CD14-positive monocyte (primary cell): ENCODE results near the gene ZNF747. TPM values are rescaled to one million over a fixed set of nuclear protein-coding genes. Genes with fewer than 3 reads are reported as not detected.

ENCODE experiments used
- DNase-seq, 3 donors: peaks; one replicate each; pipeline ENCODE4 v3.0.0-alpha.2; 2011 to 2022
- H2AFZ ChIP-seq: 2 replicates; pipeline ENCODE4 v1.6.0; 2012; ENCODE audit warnings: mild to moderate bottlenecking, low read depth, low read length, inconsistent platforms; ENCODE audit not compliant: insufficient read depth, poor library complexity, severe bottlenecking
- H3K27ac ChIP-seq, 2 donors: 1 replicate in 1 of 2; 2 replicates in 1 of 2; pipeline ENCODE4 v1.5.1; 2012 to 2013; ENCODE audit warnings: low read length in 2 of 2, control low read depth in 1 of 2, inconsistent platforms in 1 of 2, low read depth in 1 of 2, mild to moderate bottlenecking in 1 of 2
- H3K27me3 ChIP-seq, 2 donors: one replicate each; pipeline versions ENCODE4 v1.6.0 to v1.6.1; 2011 to 2013; ENCODE audit warnings: low read length in 2 of 2; ENCODE audit not compliant: control insufficient read depth in 2 of 2, insufficient read depth in 2 of 2
- H3K36me3 ChIP-seq, 2 donors: replicated peaks in 1 of 2; 1 replicate in 1 of 2; 2 replicates in 1 of 2; pipeline versions ENCODE4 v1.5.1 to v1.6.1; 2012 to 2013; ENCODE audit warnings: low read length in 2 of 2, control low read depth in 1 of 2, inconsistent platforms in 1 of 2, mild to moderate bottlenecking in 1 of 2; ENCODE audit not compliant: insufficient read depth in 2 of 2, control insufficient read depth in 1 of 2
- H3K4me1 ChIP-seq, 2 donors: 1 replicate in 1 of 2; 2 replicates in 1 of 2; pipeline versions ENCODE4 v1.5.1 to v1.6.1; 2012 to 2013; ENCODE audit warnings: low read length in 2 of 2, control low read depth in 1 of 2, inconsistent platforms in 1 of 2, mild to moderate bottlenecking in 1 of 2, moderate library complexity in 1 of 2; ENCODE audit not compliant: insufficient read depth in 2 of 2, control insufficient read depth in 1 of 2
- H3K4me2 ChIP-seq: replicated peaks from 2 replicates; pipeline ENCODE3; 2012; ENCODE audit warnings: low read length, moderate library complexity, mild to moderate bottlenecking; ENCODE audit not compliant: poor library complexity, severe bottlenecking; ENCODE audit errors: extremely low read depth
- H3K4me3 ChIP-seq, 3 experiments: fragments of 200-600 bp in 1 of 3; sonication (generic) in 1 of 3; replicated peaks in 1 of 3; 1 replicate in 2 of 3; 2 replicates in 1 of 3; pipeline ENCODE4 v1.5.1; 2011 to 2013; ENCODE audit warnings: low read length in 3 of 3, mild to moderate bottlenecking in 3 of 3, control low read depth in 2 of 3, low read depth in 2 of 3, inconsistent platforms in 1 of 3, moderate library complexity in 1 of 3
- H3K79me2 ChIP-seq: 2 replicates; pipeline ENCODE4 v1.6.0; 2012; ENCODE audit warnings: mild to moderate bottlenecking, control low read depth, inconsistent platforms, low read length, moderate library complexity; ENCODE audit not compliant: insufficient read depth
- H3K9ac ChIP-seq: 2 replicates; pipeline ENCODE4 v1.6.0; 2017; ENCODE audit warnings: low read length, mild to moderate bottlenecking; ENCODE audit not compliant: insufficient read depth, poor library complexity, severe bottlenecking
- H3K9me3 ChIP-seq, 2 donors: replicated peaks in 1 of 2; 1 replicate in 1 of 2; 2 replicates in 1 of 2; pipeline versions ENCODE4 v1.5.1 to v1.6.1; 2012 to 2013; ENCODE audit warnings: low read length in 2 of 2, control low read depth in 1 of 2; ENCODE audit not compliant: control insufficient read depth in 1 of 2, insufficient read depth in 1 of 2
- H4K20me1 ChIP-seq: 2 replicates; pipeline ENCODE4 v1.6.0; 2012; ENCODE audit warnings: mild to moderate bottlenecking, low read length, control low read depth, moderate library complexity; ENCODE audit not compliant: insufficient read depth
- H3K27ac Mint-ChIP-seq, 7 donors: one replicate each; pipeline ENCODE4 v1.8.0; 2020; ENCODE audit warnings: mild to moderate bottlenecking in 7 of 7, mixed read lengths in 7 of 7, moderate library complexity in 6 of 7, inconsistent platforms in 2 of 7
- H3K27me3 Mint-ChIP-seq, 3 donors: one replicate each; pipeline ENCODE4 v1.8.0; 2021 to 2022; ENCODE audit warnings: low read depth in 3 of 3, mild to moderate bottlenecking in 3 of 3, mixed read lengths in 3 of 3, moderate library complexity in 3 of 3, inconsistent platforms in 1 of 3
- H3K36me3 Mint-ChIP-seq, 2 donors: one replicate each; pipeline ENCODE4 v1.8.0; 2020; ENCODE audit warnings: mixed read lengths in 2 of 2, inconsistent platforms in 1 of 2, mild to moderate bottlenecking in 1 of 2
- H3K4me1 Mint-ChIP-seq: one replicate; pipeline ENCODE4 v1.8.0; 2020; ENCODE audit warnings: mild to moderate bottlenecking, mixed read lengths
- H3K4me3 Mint-ChIP-seq, 2 donors: one replicate each; pipeline ENCODE4 v1.8.0; 2020; ENCODE audit warnings: mild to moderate bottlenecking in 2 of 2, mixed read lengths in 2 of 2, moderate library complexity in 1 of 2
- H3K9me3 Mint-ChIP-seq, 7 donors: one replicate each; pipeline ENCODE4 v1.8.0; 2020 to 2022; ENCODE audit warnings: mixed read lengths in 7 of 7, mild to moderate bottlenecking in 6 of 7, moderate library complexity in 6 of 7, inconsistent platforms in 2 of 7
- CTCF ChIP-seq: fragments of 200-600 bp; IDR thresholded peaks from one replicate; pipeline ENCODE4 v1.8.0; 2022; ENCODE audit warnings: antibody characterized with exemption, mild to moderate bottlenecking
- WGBS: methylation state at CpG from one replicate; pipeline ENCODE4 v1.1.5; 2013; ENCODE audit warnings: missing lambda C conversion rate; ENCODE audit not compliant: insufficient coverage; 5-methylcytosine and 5-hydroxymethylcytosine counted together
- intact Hi-C, 2 donors: fragments of 100-400 bp; cut with micrococcal nuclease; formaldehyde crosslinking; loops; one replicate each; pipeline versions ENCODE4 v1.15.0 to v1.15.1; 2023
- polyA plus RNA-seq, 3 donors: library from polyadenylated mRNA; depleted of rRNA in 1 of 3; unstranded in 2 of 3; stranded (reverse) in 1 of 3; fragments of 300-500 nt in 2 of 3; fragments of >200 nt in 1 of 3; fragmentation: Illumina TruSeq in 2 of 3; gene quantifications; 1 replicate in 2 of 3; 2 replicates in 1 of 3; pipeline ENCODE4 v1.2.3, GENCODE V29; 2012 to 2021

The ZNF747 gene
- polyA plus RNA-seq, 3 donors: 4.1 to 6.6 (median 4.4) TPM

- no peak for DNase-seq
- intact Hi-C loops: no loop called here
- Histone ChIP-seq H3K4me2 (peak overlapping the region; percentile 84), H3K27ac (peak overlapping the region; percentile 71 to 85), H4K20me1 (no peaks in the 10 kb centered on the region), H3K36me3 (no peaks in the 10 kb centered on the region), H3K27me3 (no peaks in the 10 kb centered on the region), H3K9ac (peak overlapping the region; percentile 79), H2AFZ (peak overlapping the region; percentile 94), H3K4me3 (peak overlapping the region; percentile 43 to 82 (median 58)), H3K79me2 (peaks cover 10% of the 10 kb centered on the region), H3K4me1 (peaks cover 42 to 49% of the 10 kb centered on the region in 2 donors), H3K9me3 (no peaks in the 10 kb centered on the region)
- peaks cover 3 to 6% (median 5%) of the 10 kb centered on the region in 3 donors for H3K27me3 Mint-ChIP-seq
- TF ChIP-seq CTCF: no peak
- H3K9me3 Mint-ChIP-seq: no peaks in the 10 kb centered on the region
- peak overlapping the region; percentile 91 to 96 (median 95) for H3K27ac Mint-ChIP-seq
- peaks cover 44% of the 10 kb centered on the region for H3K4me1 Mint-ChIP-seq
- no peaks in the 10 kb centered on the region for H3K36me3 Mint-ChIP-seq
- peak overlapping the region; percentile 94 to 97 for H3K4me3 Mint-ChIP-seq
- 94% methylated on average over 5 of the region's 14 CpGs for WGBS
Observed at GRCh38 chr16:30562021-30562420, 27.4 kb upstream of the ZNF747 start.

DNA sequence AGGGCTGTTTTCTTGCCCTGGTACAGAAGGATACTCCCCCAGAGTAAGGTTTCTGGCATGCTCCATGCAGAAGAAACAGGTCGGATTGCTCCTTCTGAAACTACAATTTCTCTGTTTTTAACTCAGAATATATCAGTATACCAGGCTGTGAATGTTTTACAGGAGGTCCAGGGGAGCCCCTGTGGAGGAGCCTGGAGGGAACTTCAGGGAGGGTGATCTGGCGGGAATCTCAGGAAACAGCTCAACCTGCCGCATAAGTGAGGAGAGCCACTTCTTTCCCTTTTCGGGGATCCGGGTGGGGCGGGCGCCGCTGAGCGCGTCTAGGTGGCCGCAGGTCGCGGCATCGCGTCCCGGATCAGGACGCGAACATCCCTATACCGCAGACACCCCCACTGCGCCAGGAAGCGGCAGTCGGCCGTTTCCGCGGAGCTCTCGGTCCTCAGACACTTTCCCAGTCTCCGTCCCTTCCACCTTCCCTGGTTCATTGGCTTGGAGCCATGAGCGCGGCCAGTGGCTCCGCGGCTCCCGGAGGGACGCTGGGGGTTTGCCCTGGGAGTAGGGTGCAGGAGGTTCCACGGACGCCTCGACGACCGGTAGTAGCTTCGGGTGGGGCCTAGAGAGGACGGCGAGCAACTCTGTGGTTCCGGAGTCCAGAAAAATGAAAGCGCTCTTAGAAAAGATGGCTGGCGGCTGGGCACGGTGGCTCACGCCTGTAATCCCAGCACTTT, 26.6 kb upstream of the ZNF747 start:
- Histone ChIP-seq H3K9me3 (no peaks in the 10 kb centered on the region), H3K27me3 (no peaks in the 10 kb centered on the region), H2AFZ (peak overlapping the region; percentile 94), H3K79me2 (peaks cover 18% of the 10 kb centered on the region), H3K27ac (peak overlapping the region; percentile 71 to 85), H3K9ac (peak overlapping the region; percentile 79), H3K4me3 (peak overlapping the region; percentile 43 to 82 (median 58)), H3K4me1 (peaks cover 43 to 50% of the 10 kb centered on the region in 2 donors), H3K4me2 (peak overlapping the region; percentile 84), H3K36me3 (peaks cover under 1% of the 10 kb centered on the region in 2 donors), H4K20me1 (no peaks in the 10 kb centered on the region)
- Mint-ChIP-seq H3K4me1 (peaks cover 47% of the 10 kb centered on the region), H3K27ac (peak overlapping the region; percentile 91 to 96 (median 95)), H3K36me3 (peaks cover 1 to 2% of the 10 kb centered on the region in 2 donors), H3K4me3 (peak overlapping the region; percentile 94 to 97), H3K27me3 (peaks cover 2 to 5% (median 5%) of the 10 kb centered on the region in 3 donors), H3K9me3 (no peaks in the 10 kb centered on the region)
- intact Hi-C loops: no loop called here
- 3% methylated on average over 42 of the region's 46 CpGs for WGBS
- TF ChIP-seq CTCF: no peak
- DNase-seq: peak in 2 of 3 donors; percentile 26 to 40
